ENCODE results near the gene BRIP1. TPM values are rescaled to one million over a fixed set of nuclear protein-coding genes. Genes with fewer than 3 reads are reported as not detected.
A peak's percentile ranks its signal among the peaks of the same experiment; 100 is the strongest.
"Not testable (repeated sequence)": the region's sequence is repeated elsewhere in the genome, so short reads cannot be mapped to it uniquely, and the experiment has no call there.

Gene BRIP1
- polyA plus RNA-seq, 1 donor from 2014 or later, result 2.7 TPM

- Mint-ChIP-seq H3K36me3 (no peaks in the 10 kb centered on the region), H3K27ac (peak overlapping the region in 1 of 3 donors; percentile 56), H3K27me3 (no peaks in the 10 kb centered on the region), H3K9me3 (no peaks in the 10 kb centered on the region), H3K4me1 (peaks cover 23 to 32% (median 31%) of the 10 kb centered on the region in 3 donors), H3K4me3 (peak overlapping the region in 1 of 4 donors; percentile 83)
Observed at GRCh38 chr17:61783556-61784304, 79.6 kb downstream of the BRIP1 start.

DNA sequence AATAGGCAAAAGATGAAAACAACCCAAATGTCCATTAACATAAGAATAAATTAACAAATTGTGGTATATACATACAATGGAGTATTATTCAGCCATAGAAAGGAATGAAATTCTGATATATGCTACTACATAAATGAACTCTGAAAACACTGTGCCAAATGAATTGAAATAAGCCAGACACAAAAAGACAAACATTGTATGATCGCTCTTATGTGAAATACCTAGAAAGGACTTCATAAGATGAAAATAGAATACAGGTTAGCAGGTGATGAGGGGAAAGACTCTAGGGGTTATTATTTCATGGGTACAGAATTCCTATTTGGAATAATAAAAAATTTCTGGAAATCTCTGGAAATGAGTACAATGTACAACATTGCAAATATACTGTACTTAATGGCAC, 80.2 kb downstream of the BRIP1 start:
- Mint-ChIP-seq H3K4me3 (peak overlapping the region in 1 of 4 donors; percentile 18), H3K4me1 (peaks cover 24 to 35% (median 33%) of the 10 kb centered on the region in 3 donors), H3K36me3 (peaks cover under 1% of the 10 kb centered on the region), H3K27ac (peak overlapping the region in 1 of 3 donors; percentile 56), H3K9me3 (no peaks in the 10 kb centered on the region), H3K27me3 (no peaks in the 10 kb centered on the region)

DNA sequence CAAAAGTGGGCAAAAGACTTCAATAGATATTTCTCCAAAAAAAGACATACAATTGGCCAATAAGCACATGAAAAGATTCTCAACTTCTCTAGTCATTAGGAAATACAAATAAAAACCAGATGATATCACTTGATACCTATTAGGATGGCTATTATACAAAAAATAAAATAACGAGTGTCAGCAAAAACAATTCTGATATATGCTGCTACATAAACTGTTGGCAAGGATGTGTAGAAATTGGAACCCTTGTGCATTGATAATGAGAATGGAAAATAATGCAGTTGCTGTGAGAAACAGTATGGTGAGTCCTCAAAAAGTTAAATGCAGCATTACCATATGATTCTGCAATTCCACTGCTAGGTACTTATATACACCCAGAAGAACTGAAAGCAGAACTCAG, 80.6 kb downstream of the BRIP1 start:
- H3K27ac Mint-ChIP-seq, result peak overlapping the region in 1 of 3 donors; percentile 49
- peaks cover 25 to 37% (median 36%) of the 10 kb centered on the region in 3 donors for H3K4me1 Mint-ChIP-seq
- H3K36me3 Mint-ChIP-seq, result peaks cover 2% of the 10 kb centered on the region
- no peaks in the 10 kb centered on the region for H3K9me3 Mint-ChIP-seq
- H3K27me3 Mint-ChIP-seq, result no peaks in the 10 kb centered on the region
- no peak overlapping the region for H3K4me3 Mint-ChIP-seq

DNA sequence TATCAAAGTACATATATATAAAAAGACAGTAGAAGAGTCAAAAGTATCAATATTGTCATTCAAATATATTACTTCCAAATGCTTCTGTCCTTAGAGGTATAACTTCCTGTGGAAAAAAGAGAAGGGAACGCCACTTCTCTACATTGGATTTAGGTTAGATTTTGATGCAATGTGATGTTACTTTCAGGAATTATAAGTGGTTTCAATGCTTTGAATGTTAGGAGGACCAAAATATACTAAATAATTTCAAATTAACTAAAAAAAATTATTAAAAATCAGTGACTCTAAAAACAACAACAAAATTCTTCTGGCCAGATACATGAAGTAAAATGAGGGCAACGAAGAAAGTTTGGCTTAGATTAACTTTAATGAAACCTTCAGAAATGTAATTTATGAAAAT, 88.0 kb downstream of the BRIP1 start:
- Mint-ChIP-seq H3K4me3 (no peak overlapping the region), H3K36me3 (peaks cover 5% of the 10 kb centered on the region), H3K27me3 (no peaks in the 10 kb centered on the region), H3K4me1 (peaks cover 5 to 6% (median 6%) of the 10 kb centered on the region in 3 donors), H3K9me3 (peaks cover 3 to 8% (median 3%) of the 10 kb centered on the region in 3 donors), H3K27ac (no peak overlapping the region)

DNA sequence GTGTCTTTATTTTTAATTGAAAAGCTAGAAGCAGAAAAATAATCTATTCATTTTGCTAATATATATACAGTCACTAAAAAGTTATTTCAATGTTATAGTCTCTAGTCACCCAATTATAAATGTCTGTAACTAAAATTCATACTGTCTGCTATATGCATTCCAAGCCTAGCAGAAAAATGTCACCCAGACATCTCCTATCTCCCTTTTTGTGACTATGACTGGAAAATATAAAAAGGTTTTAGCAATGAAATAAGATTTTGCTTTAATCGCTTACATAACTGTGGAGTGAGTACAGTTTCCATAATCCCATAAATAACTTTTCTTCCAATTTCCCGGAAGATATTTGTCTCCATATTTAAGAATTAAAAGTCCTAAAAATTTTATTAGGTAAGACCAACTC, 88.6 kb downstream of the BRIP1 start:
- Mint-ChIP-seq H3K36me3 (peaks cover 5% of the 10 kb centered on the region), H3K27ac (no peak overlapping the region), H3K27me3 (no peaks in the 10 kb centered on the region), H3K4me1 (peaks cover 5 to 6% (median 6%) of the 10 kb centered on the region in 3 donors), H3K9me3 (peaks cover 3 to 8% (median 5%) of the 10 kb centered on the region in 3 donors), H3K4me3 (no peak overlapping the region)

- H3K27ac Mint-ChIP-seq, H3K4me1 Mint-ChIP-seq, H3K9me3 Mint-ChIP-seq, H3K4me3 Mint-ChIP-seq, H3K27me3 Mint-ChIP-seq, H3K36me3 Mint-ChIP-seq: not testable (repeated sequence)
Observed at GRCh38 chr17:61774087-61774486, 89.2 kb downstream of the BRIP1 start.

GRCh38 chr17:61770752-61771533, 92.4 kb downstream of the BRIP1 start:
- no peak overlapping the region for H3K4me3 Mint-ChIP-seq
- peaks cover 3 to 8% (median 5%) of the 10 kb centered on the region in 3 donors for H3K9me3 Mint-ChIP-seq
- peaks cover 0 to 2% (median 0%) of the 10 kb centered on the region in 3 donors for H3K4me1 Mint-ChIP-seq
- H3K27me3 Mint-ChIP-seq, result no peaks in the 10 kb centered on the region
- no peak overlapping the region for H3K27ac Mint-ChIP-seq
- H3K36me3 Mint-ChIP-seq, result peaks cover 4% of the 10 kb centered on the region

- Mint-ChIP-seq H3K4me3 (no peak overlapping the region), H3K4me1 (peaks cover 0 to 2% (median 0%) of the 10 kb centered on the region in 3 donors), H3K9me3 (peaks cover 3 to 8% (median 5%) of the 10 kb centered on the region in 3 donors), H3K27ac (no peak overlapping the region), H3K36me3 (peaks cover 4% of the 10 kb centered on the region), H3K27me3 (no peaks in the 10 kb centered on the region)
Observed at GRCh38 chr17:61770043-61770442, 93.3 kb downstream of the BRIP1 start.

- Mint-ChIP-seq H3K27ac (no peak overlapping the region), H3K9me3 (peaks cover 3 to 8% (median 5%) of the 10 kb centered on the region in 3 donors), H3K4me1 (peaks cover 0 to 2% (median 0%) of the 10 kb centered on the region in 3 donors), H3K4me3 (no peak overlapping the region), H3K36me3 (peaks cover 4% of the 10 kb centered on the region), H3K27me3 (no peaks in the 10 kb centered on the region)
Observed at GRCh38 chr17:61768405-61768804, 94.9 kb downstream of the BRIP1 start.

- Mint-ChIP-seq H3K9me3 (peaks cover 5 to 8% (median 8%) of the 10 kb centered on the region in 3 donors), H3K27ac (no peak overlapping the region), H3K4me3 (no peak overlapping the region), H3K4me1 (peaks cover 0 to 2% (median 0%) of the 10 kb centered on the region in 3 donors), H3K36me3 (peaks cover 2% of the 10 kb centered on the region), H3K27me3 (no peaks in the 10 kb centered on the region)
Observed at GRCh38 chr17:61766520-61766919, 96.8 kb downstream of the BRIP1 start.

- Mint-ChIP-seq H3K4me1 (peaks cover 0 to 2% (median 0%) of the 10 kb centered on the region in 3 donors), H3K27me3 (no peaks in the 10 kb centered on the region), H3K9me3 (peaks cover 0 to 3% (median 2%) of the 10 kb centered on the region in 3 donors), H3K4me3 (no peak overlapping the region), H3K36me3 (peaks cover 4% of the 10 kb centered on the region), H3K27ac (no peak overlapping the region)
Observed at GRCh38 chr17:61764846-61765245, 98.5 kb downstream of the BRIP1 start.

- no peaks in the 10 kb centered on the region for H3K27me3 Mint-ChIP-seq
- H3K36me3 Mint-ChIP-seq, result peaks cover 6% of the 10 kb centered on the region
Observed at GRCh38 chr17:61761827-61762226, 101.5 kb downstream of the BRIP1 start.

GRCh38 chr17:61759362-61759761, 104.0 kb downstream of the BRIP1 start:
- Mint-ChIP-seq H3K4me3 (no peak overlapping the region), H3K27me3 (no peaks in the 10 kb centered on the region), H3K4me1 (peaks cover 0 to 6% (median 5%) of the 10 kb centered on the region in 3 donors), H3K9me3 (peaks cover 0 to 4% (median 3%) of the 10 kb centered on the region in 3 donors), H3K36me3 (peaks cover 6% of the 10 kb centered on the region), H3K27ac (peak overlapping the region in 1 of 3 donors; percentile 14)

More at GRCh38 chr17:61761827-61762226, 101.5 kb downstream of the BRIP1 start:
- H3K4me3 Mint-ChIP-seq, result no peak overlapping the region
- no peak overlapping the region for H3K27ac Mint-ChIP-seq
- peaks cover 0 to 6% (median 0%) of the 10 kb centered on the region in 3 donors for H3K4me1 Mint-ChIP-seq
- H3K9me3 Mint-ChIP-seq, result peaks cover 0 to 4% (median 3%) of the 10 kb centered on the region in 3 donors

DNA sequence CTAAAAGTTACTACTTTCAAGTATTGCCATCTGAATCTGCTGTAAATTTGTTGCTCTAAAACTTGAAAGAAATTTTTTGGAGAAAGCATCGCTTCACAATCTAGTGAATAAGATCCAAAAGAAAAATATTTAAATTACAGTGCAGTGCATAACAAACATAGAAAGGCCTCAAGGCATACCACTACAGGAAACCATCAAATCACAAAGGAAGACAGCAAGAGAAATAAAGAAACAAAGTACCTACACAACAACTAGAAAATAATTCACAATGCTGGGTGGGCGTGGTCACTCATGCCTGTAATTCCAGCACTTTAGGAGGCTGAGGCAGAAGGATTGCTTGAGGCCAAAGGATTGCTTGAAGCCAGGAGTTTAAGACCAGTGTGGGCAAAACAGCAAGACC, 104.9 kb downstream of the BRIP1 start:
- H3K9me3 Mint-ChIP-seq, result peaks cover 0 to 4% (median 3%) of the 10 kb centered on the region in 3 donors
- peak overlapping the region in 1 of 3 donors; percentile 48 for H3K27ac Mint-ChIP-seq
- peaks cover 0 to 6% (median 5%) of the 10 kb centered on the region in 3 donors for H3K4me1 Mint-ChIP-seq
- peaks cover 7% of the 10 kb centered on the region for H3K36me3 Mint-ChIP-seq
- no peaks in the 10 kb centered on the region for H3K27me3 Mint-ChIP-seq
- no peak overlapping the region for H3K4me3 Mint-ChIP-seq

GRCh38 chr17:61757168-61757567, 106.2 kb downstream of the BRIP1 start:
- peaks cover 7% of the 10 kb centered on the region for H3K36me3 Mint-ChIP-seq

More at GRCh38 chr17:61757168-61757567, 106.2 kb downstream of the BRIP1 start:
- H3K27me3 Mint-ChIP-seq, result no peaks in the 10 kb centered on the region
- peaks cover 0 to 6% (median 5%) of the 10 kb centered on the region in 3 donors for H3K4me1 Mint-ChIP-seq
- no peak overlapping the region for H3K4me3 Mint-ChIP-seq
- no peak overlapping the region for H3K27ac Mint-ChIP-seq
- H3K9me3 Mint-ChIP-seq, result peaks cover 0 to 4% (median under 1%) of the 10 kb centered on the region in 3 donors
